DND-41 (cell line): Measurements from ENCODE around the gene LYPD6B.

Source experiments
- ATAC-seq: fragments of 200-7000 bp; cut with Tn5 transposase; 3 replicates; pipeline ENCODE4 v1.9.1; 2021; ENCODE audit warnings: low read depth; ENCODE audit not compliant: insufficient read depth
- DNase-seq: peaks from one replicate; pipeline ENCODE4 v3.0.0-alpha.2; 2020
- H2AFZ ChIP-seq: 2 replicates; pipeline ENCODE4 v1.6.0; 2012; ENCODE audit warnings: low read depth, low read length
- H3K27ac ChIP-seq: 2 replicates; pipeline ENCODE4 v1.5.1; 2012; ENCODE audit warnings: low read length, inconsistent platforms
- H3K27me3 ChIP-seq: fragments of 200-600 bp; sonication (generic); 2 replicates; pipeline ENCODE4 v1.6.0; 2012; ENCODE audit warnings: low read length, mild to moderate bottlenecking, inconsistent platforms; ENCODE audit not compliant: insufficient read depth, poor library complexity
- H3K36me3 ChIP-seq: 2 replicates; pipeline ENCODE4 v1.5.1; 2012; ENCODE audit warnings: low read length, inconsistent platforms; ENCODE audit not compliant: insufficient read depth
- H3K4me1 ChIP-seq: 2 replicates; pipeline ENCODE4 v1.5.1; 2012; ENCODE audit warnings: mild to moderate bottlenecking, low read length; ENCODE audit not compliant: insufficient read depth
- H3K4me2 ChIP-seq: 2 replicates; pipeline ENCODE4 v1.6.0; 2012; ENCODE audit warnings: mild to moderate bottlenecking, moderate library complexity, low read length, inconsistent platforms; ENCODE audit not compliant: insufficient read depth
- H3K4me3 ChIP-seq, 2 experiments: fragments of 200-600 bp in 1 of 2; shearing (Covaris generic) in 1 of 2; 2 replicates each; pipeline ENCODE4 v1.5.1; 2012 to 2016; ENCODE audit warnings: inconsistent platforms in 2 of 2, low read length in 2 of 2, mild to moderate bottlenecking in 2 of 2, low read depth in 1 of 2, moderate library complexity in 1 of 2
- H3K79me2 ChIP-seq: 2 replicates; pipeline ENCODE4 v1.6.0; 2012; ENCODE audit warnings: low read length, inconsistent platforms; ENCODE audit not compliant: insufficient read depth
- H3K9ac ChIP-seq: 2 replicates; pipeline ENCODE4 v1.6.0; 2012; ENCODE audit warnings: low read depth, mild to moderate bottlenecking, inconsistent platforms, low read length, moderate library complexity
- H3K9me3 ChIP-seq: 2 replicates; pipeline ENCODE4 v1.5.1; 2012; ENCODE audit warnings: low read length, moderate library complexity, mild to moderate bottlenecking, inconsistent platforms; ENCODE audit not compliant: insufficient read depth, severe bottlenecking
- H4K20me1 ChIP-seq: 2 replicates; pipeline ENCODE4 v1.6.0; 2012; ENCODE audit warnings: low read length; ENCODE audit not compliant: insufficient read depth
- CTCF ChIP-seq: IDR thresholded peaks from 2 replicates; pipeline ENCODE4 v1.5.1; 2012; ENCODE audit warnings: borderline replicate concordance, low read length, moderate library complexity, mild to moderate bottlenecking; ENCODE audit not compliant: poor library complexity, severe bottlenecking; ENCODE audit errors: extremely low read depth
- EZH2 ChIP-seq: IDR thresholded peaks from 3 replicates; pipeline ENCODE4 v1.6.1; 2012; ENCODE audit warnings: borderline replicate concordance, low read depth, mild to moderate bottlenecking, moderate library complexity, low read length, inconsistent platforms; ENCODE audit not compliant: severe bottlenecking

LYPD6B gene

GRCh38 chr2:149044500-149044899 lies 6.0 kb downstream of the LYPD6B start:
- Histone ChIP-seq H3K36me3 (no peaks in the 10 kb centered on the region), H3K9me3 (peaks cover 6% of the 10 kb centered on the region), H3K4me3 (no peak overlapping the region), H3K4me2 (no peak overlapping the region), H3K27ac (no peak overlapping the region), H2AFZ (no peak overlapping the region), H3K4me1 (no peaks in the 10 kb centered on the region), H3K27me3 (no peaks in the 10 kb centered on the region), H3K79me2 (no peaks in the 10 kb centered on the region), H4K20me1 (no peaks in the 10 kb centered on the region), H3K9ac (no peak overlapping the region)
- no peak for DNase-seq
- no peak for TF ChIP-seq EZH2
- no peak for TF ChIP-seq CTCF
- no peak for ATAC-seq

- no peaks in the 10 kb centered on the region for H3K79me2 ChIP-seq
- H3K27me3 ChIP-seq, result no peaks in the 10 kb centered on the region
- no peaks in the 10 kb centered on the region for H3K36me3 ChIP-seq
- TF ChIP-seq CTCF (no peak), EZH2 (no peak)
- no peak overlapping the region for H3K4me3 ChIP-seq
- peaks cover 6% of the 10 kb centered on the region for H3K9me3 ChIP-seq
- H4K20me1 ChIP-seq, result no peaks in the 10 kb centered on the region
- DNase-seq (no peak), ATAC-seq (no peak)
- no peak overlapping the region for H3K27ac ChIP-seq
- no peak overlapping the region for H3K9ac ChIP-seq
- H2AFZ ChIP-seq, result no peak overlapping the region
- H3K4me1 ChIP-seq, result no peaks in the 10 kb centered on the region
- no peak overlapping the region for H3K4me2 ChIP-seq
These were observed 8.6 kb downstream of the LYPD6B start for GRCh38 chr2:149047118-149047517.

GRCh38 chr2:149049142-149049541 lies 10.6 kb downstream of the LYPD6B start:
- H3K4me2 ChIP-seq, result no peak overlapping the region
- H3K9ac ChIP-seq, result no peak overlapping the region
- H4K20me1 ChIP-seq, result no peaks in the 10 kb centered on the region
- no peaks in the 10 kb centered on the region for H3K4me1 ChIP-seq
- no peak for ATAC-seq
- no peak for DNase-seq
- TF ChIP-seq CTCF (no peak), EZH2 (no peak)
- H3K79me2 ChIP-seq, result no peaks in the 10 kb centered on the region
- no peak overlapping the region for H3K4me3 ChIP-seq
- H3K27ac ChIP-seq, result no peak overlapping the region
- H3K27me3 ChIP-seq, result no peaks in the 10 kb centered on the region
- peaks cover 6% of the 10 kb centered on the region for H3K9me3 ChIP-seq
- no peak overlapping the region for H2AFZ ChIP-seq
- no peaks in the 10 kb centered on the region for H3K36me3 ChIP-seq

- DNase-seq (no peak), ATAC-seq (no peak)
- Histone ChIP-seq H3K79me2 (no peaks in the 10 kb centered on the region), H3K4me2 (no peak overlapping the region), H3K9me3 (peaks cover 6% of the 10 kb centered on the region), H3K27ac (no peak overlapping the region), H2AFZ (no peak overlapping the region), H4K20me1 (no peaks in the 10 kb centered on the region), H3K4me3 (no peak overlapping the region), H3K27me3 (no peaks in the 10 kb centered on the region), H3K9ac (no peak overlapping the region), H3K4me1 (no peaks in the 10 kb centered on the region), H3K36me3 (no peaks in the 10 kb centered on the region)
- TF ChIP-seq EZH2 (no peak), CTCF (no peak)
These were observed 11.7 kb downstream of the LYPD6B start for GRCh38 chr2:149050188-149050587.
